Osteoblast (primary cell): Measurements from ENCODE around the gene KL. TPM values are rescaled to one million over a fixed set of nuclear protein-coding genes. Genes with fewer than 3 reads are reported as not detected.

Source experiments
- DNase-seq: peaks from one replicate; pipeline ENCODE4 v3.0.0; 2011; ENCODE audit warnings: low spot score, mixed read lengths; ENCODE audit not compliant: insufficient read length; ENCODE audit errors: missing footprints
- H2AFZ ChIP-seq: 2 replicates; pipeline ENCODE4 v1.6.0; 2011; ENCODE audit warnings: mild to moderate bottlenecking, low read length
- H3K27ac ChIP-seq: 2 replicates; pipeline ENCODE4 v1.5.1; 2011; ENCODE audit warnings: mild to moderate bottlenecking, low read depth, low read length, moderate library complexity
- H3K27me3 ChIP-seq: 2 replicates; pipeline ENCODE4 v1.6.0; 2012; ENCODE audit warnings: mild to moderate bottlenecking, control low read depth, inconsistent platforms, low read length, moderate library complexity; ENCODE audit not compliant: insufficient read depth
- H3K36me3 ChIP-seq: 2 replicates; pipeline ENCODE4 v1.5.1; 2011; ENCODE audit warnings: mild to moderate bottlenecking, low read length, control low read depth, moderate library complexity; ENCODE audit not compliant: insufficient read depth
- H3K4me1 ChIP-seq: 2 replicates; pipeline ENCODE4 v1.5.1; 2011; ENCODE audit warnings: mild to moderate bottlenecking, low read length, control low read depth, moderate library complexity; ENCODE audit not compliant: insufficient read depth
- H3K4me2 ChIP-seq: 2 replicates; pipeline ENCODE4 v1.6.0; 2011; ENCODE audit warnings: mild to moderate bottlenecking, low read length; ENCODE audit not compliant: insufficient read depth
- H3K4me3 ChIP-seq: fragments of 200-600 bp; sonication (generic); 3 replicates; pipeline ENCODE4 v1.5.1; 2012; ENCODE audit warnings: mild to moderate bottlenecking, low read length, inconsistent platforms; ENCODE audit not compliant: insufficient read depth
- H3K79me2 ChIP-seq: 2 replicates; pipeline ENCODE4 v1.6.0; 2012; ENCODE audit warnings: mild to moderate bottlenecking, low read length, control low read depth, inconsistent platforms; ENCODE audit not compliant: insufficient read depth
- H3K9me3 ChIP-seq: 2 replicates; pipeline ENCODE4 v1.5.1; 2011; ENCODE audit warnings: low read depth, low read length, control low read depth
- H4K20me1 ChIP-seq: 2 replicates; pipeline ENCODE4 v1.6.0; 2012; ENCODE audit warnings: mild to moderate bottlenecking, low read length, control low read depth; ENCODE audit not compliant: insufficient read depth
- CTCF ChIP-seq: IDR thresholded peaks from 2 replicates; pipeline ENCODE4 v1.5.1; 2011; ENCODE audit warnings: mild to moderate bottlenecking, low read depth, low read length, moderate library complexity; ENCODE audit errors: extremely low read depth
- total RNA-seq: library from RNA; depleted of rRNA; stranded (reverse); fragments of >200 nt; gene quantifications from 2 replicates; pipeline ENCODE4 v1.2.3, GENCODE V29; 2012

The KL gene
- total RNA-seq, 1 donor = not detected

DNA sequence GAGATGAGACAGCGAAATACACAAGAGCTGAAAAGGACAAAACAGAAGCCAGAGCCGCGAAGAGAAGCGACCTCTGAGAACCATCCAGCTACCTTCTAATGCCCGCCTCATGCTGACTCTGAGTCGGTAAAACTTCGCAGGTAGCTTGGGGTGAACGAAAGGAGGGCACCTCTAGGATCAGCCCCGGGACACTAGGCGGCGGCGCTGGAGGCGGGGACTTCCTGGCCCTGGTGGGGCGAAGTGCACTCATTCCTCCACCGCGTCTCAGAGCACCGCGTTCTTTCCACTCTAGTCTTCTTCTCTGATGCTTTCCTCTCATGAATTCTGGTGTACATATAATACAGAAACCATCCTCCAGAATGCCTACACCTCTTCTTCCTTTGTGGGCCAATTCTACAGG, 50.1 kb downstream of the KL start:
- no peaks in the 10 kb centered on the region for H3K27me3 ChIP-seq
- H4K20me1 ChIP-seq = no peaks in the 10 kb centered on the region
- no peak overlapping the region for H3K4me3 ChIP-seq
- H3K36me3 ChIP-seq = no peaks in the 10 kb centered on the region
- H3K79me2 ChIP-seq = no peaks in the 10 kb centered on the region
- H3K4me2 ChIP-seq = no peak overlapping the region
- no peak overlapping the region for H3K27ac ChIP-seq
- no peak overlapping the region for H2AFZ ChIP-seq
- no peaks in the 10 kb centered on the region for H3K4me1 ChIP-seq
- peak; percentile 23 for DNase-seq
- TF ChIP-seq CTCF = no peak
- H3K9me3 ChIP-seq = no peaks in the 10 kb centered on the region

DNA sequence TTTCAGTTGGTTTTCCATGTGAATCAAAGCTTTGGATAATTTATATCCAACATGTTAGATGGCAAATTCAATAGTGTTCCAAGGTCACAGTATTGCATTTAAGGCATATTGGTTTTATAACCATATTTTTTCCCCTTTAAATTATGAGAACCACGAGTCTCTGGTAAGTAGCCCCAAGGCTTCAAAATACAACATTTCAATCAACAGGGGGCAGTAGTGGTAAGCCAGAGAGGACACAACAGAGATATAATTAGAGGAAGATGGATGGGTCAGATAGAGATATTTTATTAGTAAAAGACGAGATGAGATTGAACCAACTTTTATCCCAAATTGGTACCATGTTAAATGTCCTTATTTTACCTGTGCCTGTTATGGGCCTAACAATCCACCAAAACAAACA, 53.1 kb downstream of the KL start:
- Histone ChIP-seq H3K4me3 (no peak overlapping the region), H2AFZ (no peak overlapping the region), H3K27ac (no peak overlapping the region), H3K36me3 (no peaks in the 10 kb centered on the region), H3K4me1 (no peaks in the 10 kb centered on the region), H3K27me3 (no peaks in the 10 kb centered on the region), H3K79me2 (no peaks in the 10 kb centered on the region), H3K9me3 (no peaks in the 10 kb centered on the region), H3K4me2 (no peak overlapping the region), H4K20me1 (no peaks in the 10 kb centered on the region)
- TF ChIP-seq CTCF = peak; percentile 49
- no peak for DNase-seq

DNA sequence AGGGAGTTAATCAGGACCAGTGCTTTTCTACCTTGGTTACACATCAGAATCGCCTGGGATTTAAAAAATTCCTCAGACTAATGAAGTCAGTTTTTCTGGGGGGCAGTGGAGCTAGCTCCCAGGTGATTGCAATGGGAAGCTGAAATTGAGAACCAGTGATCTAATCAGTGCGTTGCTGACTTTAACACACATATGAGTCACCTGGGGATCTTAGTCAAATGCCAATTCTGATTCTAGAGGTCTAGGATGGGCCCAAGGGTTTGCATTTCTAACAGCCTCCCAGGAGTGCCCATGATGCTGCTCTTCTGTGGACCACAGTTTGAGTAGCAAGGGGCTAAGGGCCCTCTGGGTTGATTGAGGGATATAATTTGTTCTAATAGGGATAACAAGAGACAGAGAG, 54.5 kb downstream of the KL start:
- no peak overlapping the region for H2AFZ ChIP-seq
- no peak for DNase-seq
- H3K4me2 ChIP-seq = no peak overlapping the region
- no peak overlapping the region for H3K27ac ChIP-seq
- H3K4me1 ChIP-seq = no peaks in the 10 kb centered on the region
- H4K20me1 ChIP-seq = no peaks in the 10 kb centered on the region
- TF ChIP-seq CTCF = no peak
- H3K9me3 ChIP-seq = no peaks in the 10 kb centered on the region
- no peaks in the 10 kb centered on the region for H3K27me3 ChIP-seq
- H3K36me3 ChIP-seq = no peaks in the 10 kb centered on the region
- H3K4me3 ChIP-seq = no peak overlapping the region
- no peaks in the 10 kb centered on the region for H3K79me2 ChIP-seq

- H4K20me1 ChIP-seq = no peaks in the 10 kb centered on the region
- H3K27me3 ChIP-seq = no peaks in the 10 kb centered on the region
- H3K27ac ChIP-seq = no peak overlapping the region
- no peak overlapping the region for H3K4me2 ChIP-seq
- no peaks in the 10 kb centered on the region for H3K79me2 ChIP-seq
- H3K4me3 ChIP-seq = no peak overlapping the region
- no peak overlapping the region for H2AFZ ChIP-seq
- H3K36me3 ChIP-seq = no peaks in the 10 kb centered on the region
- H3K4me1 ChIP-seq = no peaks in the 10 kb centered on the region
- no peaks in the 10 kb centered on the region for H3K9me3 ChIP-seq
- DNase-seq = no peak
- no peak for TF ChIP-seq CTCF
Observed at GRCh38 chr13:33072282-33072681, 56.1 kb downstream of the KL start.
